Colonic mucosa (tissue), 4 donors: ENCODE measurements around the gene FANCE. TPM values are rescaled to one million over a fixed set of nuclear protein-coding genes. Genes with fewer than 3 reads are reported as not detected.
A peak's percentile ranks its signal among the peaks of the same experiment; 100 is the strongest.

Experiments used
- DNase-seq: peaks from one replicate; pipeline ENCODE4 v3.0.0-alpha.2; 2020
- H3K27ac ChIP-seq: fragments of 200-600 bp; one replicate; pipeline ENCODE4 v1.8.0; 2021
- H3K27me3 ChIP-seq: fragments of 200-600 bp; one replicate; pipeline ENCODE4 v1.8.0; 2021
- H3K36me3 ChIP-seq: fragments of 200-600 bp; one replicate; pipeline ENCODE4 v1.8.0; 2021
- H3K4me1 ChIP-seq: fragments of 200-600 bp; one replicate; pipeline ENCODE4 v1.8.0; 2021; ENCODE audit warnings: mild to moderate bottlenecking
- H3K4me3 ChIP-seq: fragments of 200-600 bp; one replicate; pipeline ENCODE4 v1.8.0; 2021
- H3K9ac ChIP-seq, 2 donors: one replicate each; pipeline ENCODE4 v1.7.0; 2013; ENCODE audit warnings: control low read depth in 2 of 2, low read depth in 2 of 2, low read length in 2 of 2
- H3K9me3 ChIP-seq: fragments of 200-600 bp; one replicate; pipeline ENCODE4 v1.8.0; 2021
- intact Hi-C: fragments of 100-400 bp; cut with DNase I; formaldehyde crosslinking; loops from one replicate; pipeline ENCODE4 v1.14.1; 2022
- total RNA-seq, 2 donors: library from RNA; stranded (reverse); fragmentation: NEBNext Ultra II Directional in 1 of 2; extraction: Animal tissue kit (Norgen Biotek cat#: 25700) in 1 of 2; gene quantifications; one replicate each; pipeline ENCODE4 v1.2.1, GENCODE V29; 2021
- TF ChIP-seq, protein P1 (sequence below): fragments of 200-600 bp; IDR thresholded peaks from one replicate; pipeline ENCODE4 v1.8.0; 2022; ENCODE audit warnings: antibody characterized with exemption, mild to moderate bottlenecking
- donor health status: healthy.
- donor health status: DM: no; HTN: no; CAD: no.
- donor health status: DM: no; HTN: no; CAD: no.

FANCE gene
- total RNA-seq, 2 donors from 2014 or later, result 3.7 to 10.7 TPM

DNA sequence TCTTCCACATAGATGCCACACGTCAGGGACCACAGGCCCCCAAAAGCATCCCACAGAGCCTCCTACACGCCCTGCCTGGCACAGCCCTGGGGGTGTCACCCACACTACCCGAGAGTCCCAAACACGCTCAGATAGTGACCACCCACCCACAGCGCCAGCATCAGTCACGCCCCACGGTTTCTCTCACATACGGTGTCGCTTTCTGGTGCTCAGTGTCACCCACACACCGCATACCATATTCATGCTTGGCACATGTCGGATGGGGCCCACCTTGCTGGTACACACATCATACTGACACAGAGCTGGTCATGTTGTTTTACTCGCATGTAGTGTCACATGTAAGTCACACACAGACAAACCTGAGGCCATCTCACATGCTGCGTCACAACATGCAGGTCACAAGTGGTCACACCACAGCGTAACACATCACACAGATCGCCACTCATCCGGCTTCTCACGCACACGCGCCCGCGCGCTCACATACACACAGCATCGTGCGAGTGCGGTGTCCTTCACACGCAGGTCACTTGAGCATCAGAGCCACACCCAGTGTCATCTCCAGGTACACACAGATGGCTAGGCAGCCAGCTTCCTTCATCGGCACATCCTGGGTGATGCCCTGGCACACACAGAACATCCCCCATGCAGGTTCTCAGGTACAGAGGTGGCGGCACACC is 41.3 kb downstream of the FANCE start:
- H3K27ac ChIP-seq, result peak overlapping the region; percentile 47
- intact Hi-C loops, result no loop called here
- H3K9ac ChIP-seq, result peak overlapping the region in 1 of 2 donors; percentile 65
- no peak for DNase-seq
- peaks cover 6% of the 10 kb centered on the region for H3K27me3 ChIP-seq
- H3K4me3 ChIP-seq, result peak overlapping the region; percentile 11
- no peaks in the 10 kb centered on the region for H3K9me3 ChIP-seq
- TF ChIP-seq, protein P1, sequence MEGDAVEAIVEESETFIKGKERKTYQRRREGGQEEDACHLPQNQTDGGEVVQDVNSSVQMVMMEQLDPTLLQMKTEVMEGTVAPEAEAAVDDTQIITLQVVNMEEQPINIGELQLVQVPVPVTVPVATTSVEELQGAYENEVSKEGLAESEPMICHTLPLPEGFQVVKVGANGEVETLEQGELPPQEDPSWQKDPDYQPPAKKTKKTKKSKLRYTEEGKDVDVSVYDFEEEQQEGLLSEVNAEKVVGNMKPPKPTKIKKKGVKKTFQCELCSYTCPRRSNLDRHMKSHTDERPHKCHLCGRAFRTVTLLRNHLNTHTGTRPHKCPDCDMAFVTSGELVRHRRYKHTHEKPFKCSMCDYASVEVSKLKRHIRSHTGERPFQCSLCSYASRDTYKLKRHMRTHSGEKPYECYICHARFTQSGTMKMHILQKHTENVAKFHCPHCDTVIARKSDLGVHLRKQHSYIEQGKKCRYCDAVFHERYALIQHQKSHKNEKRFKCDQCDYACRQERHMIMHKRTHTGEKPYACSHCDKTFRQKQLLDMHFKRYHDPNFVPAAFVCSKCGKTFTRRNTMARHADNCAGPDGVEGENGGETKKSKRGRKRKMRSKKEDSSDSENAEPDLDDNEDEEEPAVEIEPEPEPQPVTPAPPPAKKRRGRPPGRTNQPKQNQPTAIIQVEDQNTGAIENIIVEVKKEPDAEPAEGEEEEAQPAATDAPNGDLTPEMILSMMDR, result no peak
- H3K36me3 ChIP-seq, result no peaks in the 10 kb centered on the region
- H3K4me1 ChIP-seq, result peaks cover 19% of the 10 kb centered on the region

DNA sequence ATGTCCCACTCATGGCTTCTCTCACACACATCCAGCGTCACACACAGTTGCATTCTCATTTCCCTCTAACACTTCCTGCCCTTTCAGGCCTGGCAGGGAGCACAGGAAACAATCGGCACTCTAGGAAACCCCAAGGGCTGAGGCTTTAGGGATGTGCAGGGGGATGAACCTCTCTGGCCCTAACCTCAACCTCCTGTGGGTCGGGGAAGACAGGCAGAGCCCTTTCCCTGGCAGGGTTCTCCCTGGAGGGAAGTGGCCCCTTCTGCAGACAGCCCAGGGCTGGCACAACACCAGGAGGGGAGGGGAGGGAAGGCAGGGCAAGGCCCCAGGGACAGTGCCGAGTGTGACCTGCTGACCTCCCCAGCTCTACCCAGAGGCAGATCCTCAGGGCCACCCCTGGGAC is 42.0 kb downstream of the FANCE start:
- intact Hi-C loops, result no loop called here
- H3K4me1 ChIP-seq, result peaks cover 15% of the 10 kb centered on the region
- peaks cover 6% of the 10 kb centered on the region for H3K27me3 ChIP-seq
- H3K4me3 ChIP-seq, result peak overlapping the region; percentile 11
- TF ChIP-seq, protein P1, result no peak
- H3K9ac ChIP-seq, result peak overlapping the region; percentile 19 to 65
- H3K9me3 ChIP-seq, result no peaks in the 10 kb centered on the region
- no peak for DNase-seq
- H3K27ac ChIP-seq, result peak overlapping the region; percentile 47
- no peaks in the 10 kb centered on the region for H3K36me3 ChIP-seq

DNA sequence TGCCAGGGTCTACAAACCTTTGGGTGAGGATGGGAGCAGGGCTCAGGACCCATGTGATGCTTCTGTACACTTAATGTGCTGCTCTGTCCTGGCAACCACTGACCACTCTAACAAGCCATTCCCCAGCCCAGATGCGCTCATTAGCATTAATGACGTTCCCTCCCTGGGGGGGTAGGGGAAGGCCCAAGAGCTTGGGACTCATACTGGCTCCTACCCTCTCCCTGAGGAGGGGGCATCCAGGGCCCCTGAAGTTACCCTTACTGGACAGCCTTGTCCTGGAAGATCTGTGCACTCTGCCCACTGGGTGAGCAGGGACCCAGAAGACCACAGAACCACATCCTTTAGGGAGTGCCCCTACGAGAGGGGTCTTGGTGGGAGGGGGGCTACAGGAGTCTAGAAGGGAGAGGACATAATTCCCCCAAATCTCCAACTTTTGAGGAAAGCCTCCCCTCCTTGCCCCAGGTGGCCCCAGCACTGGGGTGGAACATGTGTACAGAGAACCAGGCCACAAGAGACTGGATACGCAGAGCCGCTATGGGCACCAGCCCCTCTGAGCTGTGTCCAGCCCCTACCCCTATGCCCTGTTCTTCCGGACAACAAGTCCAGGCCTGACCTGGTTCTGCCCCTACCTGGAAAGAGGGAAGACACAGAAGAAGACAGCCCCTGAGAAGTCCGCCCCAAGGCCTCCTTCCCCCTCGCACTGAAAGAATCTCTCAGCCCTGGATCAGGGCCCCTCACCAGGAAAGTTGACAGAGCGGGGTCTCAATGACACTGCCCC is 43.3 kb downstream of the FANCE start:
- TF ChIP-seq, protein P1, result no peak
- intact Hi-C loops, result no loop called here
- Histone ChIP-seq H3K27me3 (peaks cover 6% of the 10 kb centered on the region), H3K27ac (peak overlapping the region; percentile 87), H3K4me3 (peak overlapping the region; percentile 77), H3K9ac (peak overlapping the region; percentile 84 to 88), H3K4me1 (peaks cover 15% of the 10 kb centered on the region), H3K36me3 (no peaks in the 10 kb centered on the region), H3K9me3 (no peaks in the 10 kb centered on the region)
- no peak for DNase-seq

DNA sequence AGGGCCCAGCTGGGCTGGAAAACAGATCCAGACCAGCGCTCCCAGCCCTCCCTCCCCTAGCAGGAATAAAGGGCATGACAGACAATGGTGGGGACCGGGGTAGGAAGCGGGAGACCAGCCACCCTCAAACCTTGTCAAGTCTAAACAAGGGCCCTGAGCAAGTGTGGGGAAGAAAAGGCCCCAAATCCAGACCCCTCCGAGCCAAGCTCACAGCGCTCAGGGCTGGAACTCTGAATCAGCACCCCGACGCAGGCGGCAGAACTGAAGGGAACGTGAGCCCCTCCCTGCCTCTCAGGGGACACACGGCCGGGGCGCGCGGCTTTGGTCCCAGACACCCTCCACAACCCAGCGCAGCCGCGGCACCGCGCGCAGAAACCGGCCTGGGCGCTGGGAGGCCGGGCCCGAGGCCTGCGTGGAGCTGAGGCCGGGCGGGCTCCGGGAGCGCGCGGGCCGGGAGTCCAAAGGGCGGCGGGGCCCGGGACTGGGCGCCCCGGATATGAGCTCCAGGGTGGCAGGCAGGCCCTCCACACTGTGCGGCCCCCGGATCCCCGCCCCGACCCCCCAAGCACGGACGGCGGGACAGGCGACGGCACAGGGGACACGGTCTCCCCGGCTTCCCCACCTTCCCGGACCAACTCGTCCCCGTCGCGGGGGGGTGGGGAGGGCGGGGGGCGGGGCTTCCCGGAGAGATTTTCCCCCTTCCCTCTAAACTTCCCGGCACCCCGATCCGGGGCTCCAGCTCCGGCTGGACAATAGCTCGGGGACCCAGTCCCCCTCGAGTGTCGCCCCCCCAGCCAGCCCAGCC is 44.1 kb downstream of the FANCE start:
- Histone ChIP-seq H3K27ac (peak overlapping the region; percentile 87), H3K27me3 (peaks cover 6% of the 10 kb centered on the region), H3K4me1 (peaks cover 15% of the 10 kb centered on the region), H3K9me3 (no peaks in the 10 kb centered on the region), H3K9ac (peak overlapping the region; percentile 84 to 88), H3K36me3 (no peaks in the 10 kb centered on the region), H3K4me3 (peak overlapping the region; percentile 77)
- DNase-seq, result peak; percentile 64
- intact Hi-C loops, result no loop called here
- TF ChIP-seq, protein P1, result no peak

DNA sequence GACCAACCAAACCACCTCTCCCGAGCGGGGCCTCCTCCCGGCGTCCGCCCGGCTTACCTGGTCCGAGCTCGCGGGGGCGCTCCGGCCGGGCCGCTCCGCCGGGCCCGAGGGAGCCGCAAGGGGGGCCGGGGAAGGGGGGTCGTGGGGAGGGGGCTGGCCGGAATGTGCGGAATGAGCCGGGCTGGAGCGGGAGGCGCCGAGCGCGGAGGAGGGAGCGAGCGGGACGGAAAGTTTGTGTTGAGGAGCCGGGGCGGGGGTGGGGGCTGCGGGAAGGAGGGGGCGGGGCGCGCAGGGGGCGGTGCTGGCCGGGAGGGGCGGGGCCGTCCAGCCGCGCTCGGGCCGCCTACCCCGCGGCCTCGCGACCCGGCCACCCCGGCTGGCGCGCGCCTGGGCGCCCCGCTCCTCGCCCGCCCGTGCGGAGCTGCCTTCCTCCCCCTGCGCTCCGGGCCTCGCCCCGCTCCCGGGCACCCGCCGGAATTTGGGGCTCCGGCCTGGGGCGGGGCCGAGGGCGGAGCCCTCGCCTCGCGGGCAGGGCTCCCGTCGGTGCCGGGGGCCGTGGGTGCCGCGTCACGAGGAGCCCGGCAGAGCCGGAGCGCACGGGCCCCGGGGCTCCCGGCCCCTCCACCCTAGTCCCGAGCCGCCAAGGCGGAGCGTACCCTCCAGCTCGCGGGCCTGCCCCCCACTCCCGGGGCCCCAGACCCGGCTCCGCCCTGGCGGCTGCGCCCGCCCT is 44.9 kb downstream of the FANCE start, which contains the start of gene TEAD3:
TSS of gene TEAD3 (minus strand) at position 239 of the 730 bp plus-strand sequence.
- intact Hi-C loops, result no loop called here
- Histone ChIP-seq H3K27me3 (peaks cover 6% of the 10 kb centered on the region), H3K9ac (peak within 1 kb of the TSS; percentile 84 to 88), H3K36me3 (no peaks in the 10 kb centered on the region), H3K4me1 (peaks cover 15% of the 10 kb centered on the region), H3K27ac (peak within 1 kb of the TSS; percentile 87), H3K9me3 (no peaks in the 10 kb centered on the region), H3K4me3 (peak within 1 kb of the TSS; percentile 77)
- DNase-seq, result peak; percentile 70
- TF ChIP-seq, protein P1, result no peak
